MCF 10A (cell line): Measurements from ENCODE around the gene MBL2. TPM values are rescaled to one million over a fixed set of nuclear protein-coding genes. Genes with fewer than 3 reads are reported as not detected.

Experiments
- BruUV-seq: library from RNA; stranded (reverse); fragments of 400-500 nt; replicated peaks from 2 replicates; lab custom pipeline; 2021; lab: Mats Ljungman, UMichigan
- CTCF ChIA-PET: fragments of 300-600 bp; sonication (Branson Sonifier 250); formaldehyde crosslinking; extraction: SDS; loops from one replicate; lab custom pipeline; 2021; ENCODE audit warnings: antibody characterized with exemption, inconsistent platforms; lab: Yijun Ruan, JAX
- POLR2A ChIA-PET: fragments of 300-600, 350-650 bp; sonication (Branson Sonifier 250); formaldehyde crosslinking; extraction: SDS; loops from one replicate; lab custom pipeline; 2020; ENCODE audit warnings: antibody characterized with exemption, inconsistent platforms; lab: Yijun Ruan, JAX
- DNase-seq: peaks from one replicate; pipeline ENCODE4 v3.0.0-alpha.2; 2018; ENCODE audit not compliant: unreplicated experiment
- H3K27ac Mint-ChIP-seq: one replicate; pipeline ENCODE4 v1.8.0; 2022; ENCODE audit warnings: mild to moderate bottlenecking, low read depth, mixed read lengths; ENCODE audit not compliant: unreplicated experiment
- H3K27me3 Mint-ChIP-seq: one replicate; pipeline ENCODE4 v1.8.0; 2022; ENCODE audit warnings: mixed read lengths; ENCODE audit not compliant: insufficient read depth, unreplicated experiment
- H3K36me3 Mint-ChIP-seq: one replicate; pipeline ENCODE4 v1.8.0; 2022; ENCODE audit warnings: mild to moderate bottlenecking, moderate library complexity, mixed read lengths; ENCODE audit not compliant: insufficient read depth, unreplicated experiment
- H3K4me1 Mint-ChIP-seq: one replicate; pipeline ENCODE4 v1.8.0; 2022; ENCODE audit warnings: mixed read lengths; ENCODE audit not compliant: insufficient read depth, unreplicated experiment
- H3K4me3 Mint-ChIP-seq: one replicate; pipeline ENCODE4 v1.8.0; 2022; ENCODE audit warnings: mild to moderate bottlenecking, moderate library complexity, mixed read lengths; ENCODE audit not compliant: unreplicated experiment
- H3K9me3 Mint-ChIP-seq: one replicate; pipeline ENCODE4 v1.8.0; 2022; ENCODE audit warnings: mixed read lengths; ENCODE audit not compliant: unreplicated experiment
- CTCF ChIP-seq: fragments of 200-600 bp; IDR thresholded peaks from one replicate; pipeline ENCODE4 v1.8.0; 2022; ENCODE audit warnings: antibody characterized with exemption, mild to moderate bottlenecking; ENCODE audit not compliant: unreplicated experiment
- intact Hi-C: fragments of 100-400 bp; cut with micrococcal nuclease; formaldehyde crosslinking; loops from 2 replicates; pipeline ENCODE4 v1.14.1; 2022
- total RNA-seq: library from RNA; stranded (reverse); gene quantifications from 2 replicates; pipeline ENCODE4 v1.2.3, GENCODE V29; 2022

The MBL2 gene
- total RNA-seq, 1 experiment from 2014 or later = not detected

- BruUV-seq = no TSS peak
- POLR2A ChIA-PET = interaction anchor here (0.9 kb wide), 1 partner anchor 40 kb away, joined by 5 read pairs; no protein-coding TSS in a partner anchor
- H3K9me3 Mint-ChIP-seq = peaks cover 8% of the 10 kb centered on the region
- intact Hi-C loops = no loop called here
- peaks cover 6% of the 10 kb centered on the region for H3K4me1 Mint-ChIP-seq
- no peak overlapping the region for H3K27ac Mint-ChIP-seq
- no peak overlapping the region for H3K4me3 Mint-ChIP-seq
- no peak for DNase-seq
- H3K27me3 Mint-ChIP-seq = no peaks in the 10 kb centered on the region
- CTCF ChIA-PET = interaction anchor here (0.6 to 8.7 kb wide), 19 partner anchors 8 to 1840 kb away, joined by 3 to 459 read pairs (median 6); partner anchors contain the start of gene MBL2
- H3K36me3 Mint-ChIP-seq = no peaks in the 10 kb centered on the region
- no peak for TF ChIP-seq CTCF
Observed at GRCh38 chr10:52739380-52740154, 33.0 kb downstream of the MBL2 start.

- Mint-ChIP-seq H3K27me3 (no peaks in the 10 kb centered on the region), H3K9me3 (peaks cover 8% of the 10 kb centered on the region), H3K4me3 (no peak overlapping the region), H3K27ac (no peak overlapping the region), H3K36me3 (no peaks in the 10 kb centered on the region), H3K4me1 (peaks cover 6% of the 10 kb centered on the region)
- ChIA-PET POLR2A (no interaction called here), CTCF (interaction anchor here (0.7 to 2.6 kb wide), 3 partner anchors 11 to 95 kb away, joined by 3 to 15 read pairs (median 4); no protein-coding TSS in a partner anchor)
- BruUV-seq = no TSS peak
- intact Hi-C loops = no loop called here
- no peak for TF ChIP-seq CTCF
- DNase-seq = no peak
Observed at GRCh38 chr10:52738951-52739350, 33.6 kb downstream of the MBL2 start.

DNA sequence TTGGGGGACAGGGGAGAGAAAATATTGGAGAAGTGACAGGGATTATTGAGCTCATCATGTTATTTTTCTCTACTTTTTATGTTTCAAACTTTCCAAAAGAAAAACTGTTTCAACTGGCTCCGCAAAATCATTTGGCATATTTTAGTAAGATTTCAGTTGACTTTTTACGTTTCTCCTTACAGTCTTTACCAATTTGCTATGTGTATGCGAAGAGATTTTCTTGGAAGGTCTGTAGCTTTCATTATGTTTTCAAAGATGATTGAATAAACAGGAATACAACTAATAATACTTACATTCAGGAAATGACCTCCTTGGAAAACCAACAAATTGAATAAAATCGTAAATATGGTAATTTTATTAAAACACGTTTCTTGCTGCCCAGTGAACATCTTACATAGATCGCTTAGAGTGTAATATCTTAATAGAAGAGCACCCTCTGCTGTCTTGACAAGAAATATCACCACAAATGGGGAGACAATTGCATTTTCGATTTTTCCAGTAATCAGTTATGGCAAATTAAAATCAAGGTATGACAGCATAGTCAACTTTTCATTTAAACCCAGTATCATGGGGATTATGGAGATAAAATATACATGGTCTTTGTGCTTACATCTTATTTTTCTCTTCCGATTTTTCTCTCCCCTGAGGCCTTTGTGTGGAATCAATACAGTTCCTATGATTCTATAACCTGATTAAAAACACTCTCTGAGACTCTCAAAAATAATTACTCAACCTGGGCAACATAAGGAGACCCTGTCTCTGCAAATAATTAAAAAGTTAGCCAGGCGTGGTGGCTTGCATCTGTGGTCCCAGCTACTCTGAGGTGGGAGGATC, 43.1 kb downstream of the MBL2 start:
- H3K27me3 Mint-ChIP-seq = no peaks in the 10 kb centered on the region
- H3K4me3 Mint-ChIP-seq = no peak overlapping the region
- H3K4me1 Mint-ChIP-seq = no peaks in the 10 kb centered on the region
- H3K27ac Mint-ChIP-seq = no peak overlapping the region
- CTCF ChIA-PET = interaction anchor here (0.5 to 4.3 kb wide), 20 partner anchors 9 to 423 kb away, joined by 3 to 89 read pairs (median 3); no protein-coding TSS in a partner anchor
- POLR2A ChIA-PET = no interaction called here
- DNase-seq = peak; percentile 50
- intact Hi-C loops = loop anchor here (1.0 kb wide), 2 partner anchors 85 to 421 kb away; no protein-coding TSS in a partner anchor
- H3K36me3 Mint-ChIP-seq = no peaks in the 10 kb centered on the region
- no peaks in the 10 kb centered on the region for H3K9me3 Mint-ChIP-seq
- TF ChIP-seq CTCF = peak; percentile 58
- no TSS peak for BruUV-seq

- Mint-ChIP-seq H3K9me3 (no peaks in the 10 kb centered on the region), H3K27me3 (no peaks in the 10 kb centered on the region), H3K4me1 (no peaks in the 10 kb centered on the region), H3K4me3 (no peak overlapping the region), H3K27ac (no peak overlapping the region), H3K36me3 (no peaks in the 10 kb centered on the region)
- CTCF ChIA-PET = interaction anchor here (0.6 to 1.8 kb wide), 5 partner anchors 9 to 235 kb away, joined by 3 to 17 read pairs (median 4); no protein-coding TSS in a partner anchor
- no peak for DNase-seq
- no peak for TF ChIP-seq CTCF
- POLR2A ChIA-PET = no interaction called here
- intact Hi-C loops = no loop called here
- BruUV-seq = no TSS peak
Observed at GRCh38 chr10:52720018-52720417, 52.6 kb downstream of the MBL2 start.
